ENCODE measurements around the gene NOVA2. TPM values are rescaled to one million over a fixed set of nuclear protein-coding genes. Genes with fewer than 3 reads are reported as not detected.

NOVA2 gene
- total and polyA plus RNA-seq, 2 donors (not counting 3 experiments of a cell fraction or from before 2014, with no cell fraction given) = 5.6 to 34.2 TPM

- CTCF ChIA-PET = interaction anchor here (0.7 to 1.9 kb wide), 2 partner anchors 32 to 51 kb away, joined by 3 to 6 read pairs; no protein-coding TSS in a partner anchor
- H2AFZ ChIP-seq (ENCODE audit: low read depth, low read length) = no peak overlapping the region
- intact Hi-C loops (cut with micrococcal nuclease) (no loop called here), dilution Hi-C loops (cut with MboI; ENCODE audit: extremely low pct_ligation_motif_present, low sequenced_read_pairs) (no loop called here)
- TF ChIP-seq GATA2 (IDR thresholded peaks at IDR 0.05; ENCODE audit: insufficient read depth, insufficient read length, low read depth, low read length) = no peak
- TF ChIP-seq POLR2AphosphoS5 (IDR thresholded peaks at IDR 0.05; ENCODE audit: insufficient read depth, low read depth, low read length) = no peak
- no peak for TF ChIP-seq EZH2 (IDR thresholded peaks at IDR 0.05; ENCODE audit: borderline replicate concordance, low read depth, low read length, severe bottlenecking)
- H3K9ac ChIP-seq (replicated peaks; ENCODE audit: extremely low read depth, insufficient read depth, low read length) = no peak overlapping the region
- H3K4me3 ChIP-seq (replicated peaks in 1 of 3; ENCODE audit: insufficient read depth in 1 of 3, low read depth in 1 of 3, low read length in 3 of 3) = no peak overlapping the region
- no peak for FAIRE-seq
- DNase-seq (ENCODE audit: low read depth, low spot score) = no peak
- no peaks in the 10 kb centered on the region for H3K79me2 ChIP-seq (ENCODE audit: control insufficient read depth, insufficient read depth, low read length)
- no peak overlapping the region for H3K27ac ChIP-seq (ENCODE audit: insufficient read depth, low read depth, low read length)
- H3K9me3 ChIP-seq (replicated peaks; ENCODE audit: control insufficient read depth, insufficient read depth, low read length) = no peaks in the 10 kb centered on the region
- H3K27me3 ChIP-seq (ENCODE audit: control insufficient read depth in 2 of 2, insufficient read depth in 2 of 2, low read length in 2 of 2) = peaks cover 2 to 4% of the 10 kb centered on the region in 2 experiments
- no TSS peak for BruUV-seq (replicated peaks)
- H3K9me1 ChIP-seq (replicated peaks; ENCODE audit: control insufficient read depth, extremely low read depth, insufficient read depth, low read length) = no peaks in the 10 kb centered on the region
- POLR2A ChIA-PET = no interaction called here
- H3K4me2 ChIP-seq (ENCODE audit: insufficient read depth, low read length) = no peak overlapping the region
- no peaks in the 10 kb centered on the region for H3K36me3 ChIP-seq (ENCODE audit: control insufficient read depth in 2 of 2, extremely low read depth in 1 of 2, insufficient read depth in 2 of 2, low read length in 2 of 2)
- no peaks in the 10 kb centered on the region for H3K4me1 ChIP-seq (ENCODE audit: control insufficient read depth, extremely low read depth, insufficient read depth, low read length)
- H4K20me1 ChIP-seq (replicated peaks; ENCODE audit: control insufficient read depth, extremely low read depth, insufficient read depth, low read length) = no peaks in the 10 kb centered on the region
These were observed 4.5 kb upstream of the NOVA2 start for GRCh38 chr19:45978156-45978555.

DNA sequence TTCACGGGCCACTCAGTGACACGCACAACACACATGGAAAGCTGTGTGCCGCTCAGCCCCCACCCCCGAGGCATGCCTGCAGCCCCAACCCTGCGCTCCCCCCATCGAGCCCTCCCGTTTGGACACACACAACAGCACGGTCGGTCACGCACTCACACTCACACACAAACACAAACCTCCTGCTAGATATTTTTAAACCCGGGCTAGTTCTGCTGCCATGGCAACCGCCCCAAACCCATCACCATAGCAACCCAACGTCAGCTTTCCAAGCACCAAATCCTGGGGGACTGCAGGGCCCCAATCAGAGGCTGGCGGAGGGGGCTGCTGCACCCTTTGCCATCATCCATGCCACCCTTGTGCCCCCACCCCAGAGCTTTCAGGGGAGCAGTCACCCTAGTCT is 2.5 kb upstream of the NOVA2 start:
- no TSS peak for BruUV-seq (replicated peaks)
- no peaks in the 10 kb centered on the region for H4K20me1 ChIP-seq (replicated peaks; ENCODE audit: control insufficient read depth, extremely low read depth, insufficient read depth, low read length)
- peaks cover 9% of the 10 kb centered on the region for H3K79me2 ChIP-seq (ENCODE audit: control insufficient read depth, insufficient read depth, low read length)
- dilution Hi-C loops (cut with MboI; ENCODE audit: extremely low pct_ligation_motif_present, low sequenced_read_pairs) (no loop called here), intact Hi-C loops (cut with micrococcal nuclease) (no loop called here)
- no peak overlapping the region for H3K27ac ChIP-seq (ENCODE audit: insufficient read depth, low read depth, low read length)
- no peak overlapping the region for H3K4me2 ChIP-seq (ENCODE audit: insufficient read depth, low read length)
- peaks cover 15% of the 10 kb centered on the region for H3K4me1 ChIP-seq (ENCODE audit: control insufficient read depth, extremely low read depth, insufficient read depth, low read length)
- no peak overlapping the region for H2AFZ ChIP-seq (ENCODE audit: low read depth, low read length)
- no peak for TF ChIP-seq EZH2 (IDR thresholded peaks at IDR 0.05; ENCODE audit: borderline replicate concordance, low read depth, low read length, severe bottlenecking)
- TF ChIP-seq GATA2 (IDR thresholded peaks at IDR 0.05; ENCODE audit: insufficient read depth, insufficient read length, low read depth, low read length) = no peak
- TF ChIP-seq POLR2AphosphoS5 (IDR thresholded peaks at IDR 0.05; ENCODE audit: insufficient read depth, low read depth, low read length) = no peak
- no peak for TF ChIP-seq MYC (IDR thresholded peaks at IDR 0.05; ENCODE audit: low read depth, low read length)
- DNase-seq (ENCODE audit: low read depth, low spot score) = no peak
- H3K27me3 ChIP-seq (ENCODE audit: control insufficient read depth in 2 of 2, insufficient read depth in 2 of 2, low read length in 2 of 2) = peaks cover 2 to 4% of the 10 kb centered on the region in 2 experiments
- H3K9ac ChIP-seq (replicated peaks; ENCODE audit: extremely low read depth, insufficient read depth, low read length) = no peak overlapping the region
- POLR2A ChIA-PET = no interaction called here
- H3K36me3 ChIP-seq (ENCODE audit: control insufficient read depth in 2 of 2, extremely low read depth in 1 of 2, insufficient read depth in 2 of 2, low read length in 2 of 2) = no peaks in the 10 kb centered on the region
- CTCF ChIA-PET = no interaction called here
- no peaks in the 10 kb centered on the region for H3K9me3 ChIP-seq (replicated peaks; ENCODE audit: control insufficient read depth, insufficient read depth, low read length)
- H3K4me3 ChIP-seq (replicated peaks in 1 of 3; ENCODE audit: insufficient read depth in 1 of 3, low read depth in 1 of 3, low read length in 3 of 3) = no peak overlapping the region
- FAIRE-seq = no peak
- no peaks in the 10 kb centered on the region for H3K9me1 ChIP-seq (replicated peaks; ENCODE audit: control insufficient read depth, extremely low read depth, insufficient read depth, low read length)
